CD4-positive, alpha-beta T cell treated with Interleukin-21 for 1 hour (primary cell): Measurements from ENCODE around the gene EPS15.
"Not testable (repeated sequence)": the region's sequence is repeated elsewhere in the genome, so short reads cannot be mapped to it uniquely, and the experiment has no call there.

Source experiments
- DNase-seq: peaks from one replicate; pipeline ENCODE4 v3.0.0-alpha.2; 2020

EPS15 gene

GRCh38 chr1:51329443-51330325 lies 189.4 kb downstream of the EPS15 start:
- no peak for DNase-seq

- no peak for DNase-seq
These were observed 190.1 kb downstream of the EPS15 start for GRCh38 chr1:51328926-51329325.

- DNase-seq = no peak
These were observed 190.8 kb downstream of the EPS15 start for GRCh38 chr1:51328279-51328678.

GRCh38 chr1:51327386-51327785 lies 191.7 kb downstream of the EPS15 start:
- no peak for DNase-seq

GRCh38 chr1:51326839-51327238 lies 192.2 kb downstream of the EPS15 start:
- no peak for DNase-seq

GRCh38 chr1:51325878-51326755 lies 192.9 kb downstream of the EPS15 start:
- DNase-seq = no peak

GRCh38 chr1:51325391-51325790 lies 193.7 kb downstream of the EPS15 start:
- no peak for DNase-seq

- DNase-seq = not testable (repeated sequence)
These were observed 194.1 kb downstream of the EPS15 start for GRCh38 chr1:51325011-51325385.

GRCh38 chr1:51324251-51325010 lies 194.6 kb downstream of the EPS15 start:
- DNase-seq = no peak

GRCh38 chr1:51323778-51324177 lies 195.3 kb downstream of the EPS15 start:
- no peak for DNase-seq

- no peak for DNase-seq
These were observed 196.5 kb downstream of the EPS15 start for GRCh38 chr1:51322417-51323101.

- no peak for DNase-seq
These were observed 197.2 kb downstream of the EPS15 start for GRCh38 chr1:51321924-51322280.

GRCh38 chr1:51320967-51321923 lies 197.8 kb downstream of the EPS15 start:
- no peak for DNase-seq

- DNase-seq = no peak
These were observed 201.3 kb downstream of the EPS15 start for GRCh38 chr1:51317798-51318197.

- no peak for DNase-seq
These were observed 202.3 kb downstream of the EPS15 start for GRCh38 chr1:51316846-51317120.

- DNase-seq = no peak
These were observed 202.8 kb downstream of the EPS15 start for GRCh38 chr1:51316113-51316845.

- DNase-seq = no peak
These were observed 204.1 kb downstream of the EPS15 start for GRCh38 chr1:51314974-51315373.

- no peak for DNase-seq
These were observed 204.9 kb downstream of the EPS15 start for GRCh38 chr1:51313961-51314777.

GRCh38 chr1:51313268-51313852 lies 205.7 kb downstream of the EPS15 start:
- DNase-seq = no peak

GRCh38 chr1:51312718-51313117 lies 206.3 kb downstream of the EPS15 start:
- DNase-seq = no peak
